ENCODE measurements around the gene BBLN.

- TF ChIP-seq POLR2AphosphoS5 (IDR thresholded peaks at IDR 0.05; ENCODE audit: low read depth, low read length) (no peak), TAF1 (IDR thresholded peaks at IDR 0.05; ENCODE audit: borderline replicate concordance, insufficient read depth, low read length) (no peak), SIN3A (IDR thresholded peaks at IDR 0.05; ENCODE audit: borderline replicate concordance, insufficient read depth, low read length) (no peak), REST (IDR thresholded peaks at IDR 0.05; ENCODE audit: insufficient read depth in 1 of 2, low read depth in 2 of 2, low read length in 2 of 2) (no peak)
These were observed 15.1 kb downstream of the BBLN start for GRCh38 chr9:128175102-128175563.

All from PFSK-1 (cell line).